WI38 (cell line): ENCODE data around the gene NBPF6.
"Not testable (repeated sequence)": the region's sequence is repeated elsewhere in the genome, so short reads cannot be mapped to it uniquely, and the experiment has no call there.

ENCODE experiments used
- H3K4me3 ChIP-seq: 2 replicates; pipeline ENCODE4 v1.5.1; 2011; ENCODE audit warnings: low read depth, mild to moderate bottlenecking, control low read depth, low read length
- CTCF ChIP-seq: IDR thresholded peaks from 2 replicates; pipeline ENCODE4 v1.5.1; 2012; ENCODE audit warnings: low read depth, mild to moderate bottlenecking, control low read depth, low read length

The NBPF6 gene

DNA sequence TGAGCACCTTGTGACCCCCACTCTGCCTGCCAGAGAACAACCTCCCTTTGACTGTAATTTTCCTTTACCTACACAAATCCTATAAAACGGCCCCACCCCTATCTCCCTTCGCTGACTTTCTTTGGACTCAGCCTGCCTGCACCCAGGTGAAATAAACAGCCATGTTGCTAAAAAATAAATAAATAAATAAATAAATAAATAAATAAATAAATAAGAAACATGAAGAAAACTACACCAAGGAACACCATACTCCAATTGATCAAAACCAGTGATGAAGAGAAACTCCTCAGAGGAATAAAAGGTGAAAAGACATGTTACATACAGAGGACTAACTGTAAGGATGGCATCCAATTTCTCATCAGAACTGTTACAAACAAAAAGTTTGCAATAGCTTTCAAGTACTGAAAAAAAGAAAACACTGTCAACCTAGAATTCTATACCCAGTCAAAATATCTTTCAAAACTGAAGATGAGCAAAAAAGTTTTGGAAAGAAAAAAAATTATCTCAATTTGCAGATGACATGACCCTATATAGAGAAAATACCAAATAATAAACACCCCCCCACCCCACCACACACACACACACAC, 28.4 kb downstream of the NBPF6 start:
- H3K4me3 ChIP-seq, result no peak overlapping the region
- TF ChIP-seq CTCF, result no peak

DNA sequence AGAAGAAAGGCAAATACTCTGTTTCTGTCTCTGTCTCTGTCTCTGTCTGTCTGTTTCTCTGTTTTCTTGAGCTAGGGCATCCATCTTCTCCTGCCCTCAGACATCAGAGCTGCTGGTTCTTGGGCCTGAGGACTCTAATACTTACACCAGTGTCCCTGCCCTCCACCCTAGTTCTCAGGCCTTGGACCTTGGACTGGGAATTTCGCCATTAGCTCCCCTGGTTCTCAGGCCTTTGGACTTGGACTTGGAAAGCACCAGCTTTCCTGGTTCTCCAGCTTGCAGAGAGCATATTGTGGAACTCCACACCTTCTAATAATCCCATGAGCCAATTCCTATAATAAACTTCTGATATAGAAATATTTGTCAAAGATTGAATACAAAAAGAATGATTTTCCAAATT, 32.6 kb downstream of the NBPF6 start:
- no peak overlapping the region for H3K4me3 ChIP-seq
- no peak for TF ChIP-seq CTCF

DNA sequence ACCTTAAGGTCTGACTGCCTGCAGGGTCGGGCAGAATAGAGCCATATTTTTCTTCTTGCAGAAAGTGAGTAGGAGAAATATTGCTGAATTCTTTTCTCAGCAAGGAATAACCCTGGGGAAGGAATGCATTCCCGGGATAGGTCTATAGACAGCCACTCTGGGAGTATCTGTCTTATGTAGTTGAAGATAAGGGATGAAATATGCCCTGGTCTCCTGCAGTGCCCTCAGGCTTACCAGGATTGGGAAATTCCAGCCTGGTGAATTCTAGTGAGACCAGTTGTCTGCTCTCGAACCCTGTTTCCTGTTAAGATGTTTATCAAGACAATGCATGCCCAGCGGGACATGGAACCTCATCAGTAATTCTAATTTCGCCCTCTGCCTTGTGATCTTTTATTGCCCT, 35.8 kb downstream of the NBPF6 start:
- not testable (repeated sequence) for H3K4me3 ChIP-seq

DNA sequence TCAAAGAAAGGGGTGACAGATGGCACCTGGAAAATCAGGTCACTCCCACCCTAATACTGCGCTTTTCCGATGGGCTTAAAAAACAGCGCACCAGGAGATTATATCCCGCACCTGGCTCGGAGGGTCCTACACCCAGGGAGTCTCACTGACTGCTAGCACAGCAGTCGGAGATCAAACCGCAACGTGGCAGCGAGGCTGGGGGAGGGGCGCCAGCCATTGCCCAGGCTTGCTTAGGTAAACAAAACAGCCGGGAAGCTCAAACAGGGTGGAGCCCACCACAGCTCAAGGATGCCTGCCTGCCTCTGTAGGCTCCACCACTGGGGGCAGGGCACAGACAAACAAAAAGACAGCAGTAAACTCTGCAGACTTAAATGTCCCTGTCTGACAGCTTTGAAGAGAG, 36.6 kb downstream of the NBPF6 start:
- not testable (repeated sequence) for H3K4me3 ChIP-seq

- not testable (repeated sequence) for H3K4me3 ChIP-seq
Measured at GRCh38 chr1:108495008-108495407, 44.9 kb downstream of the NBPF6 start.

GRCh38 chr1:108496856-108497255, 46.7 kb downstream of the NBPF6 start:
- not testable (repeated sequence) for H3K4me3 ChIP-seq

GRCh38 chr1:108502138-108502537, 52.0 kb downstream of the NBPF6 start:
- H3K4me3 ChIP-seq, result no peak overlapping the region
- TF ChIP-seq CTCF, result no peak

DNA sequence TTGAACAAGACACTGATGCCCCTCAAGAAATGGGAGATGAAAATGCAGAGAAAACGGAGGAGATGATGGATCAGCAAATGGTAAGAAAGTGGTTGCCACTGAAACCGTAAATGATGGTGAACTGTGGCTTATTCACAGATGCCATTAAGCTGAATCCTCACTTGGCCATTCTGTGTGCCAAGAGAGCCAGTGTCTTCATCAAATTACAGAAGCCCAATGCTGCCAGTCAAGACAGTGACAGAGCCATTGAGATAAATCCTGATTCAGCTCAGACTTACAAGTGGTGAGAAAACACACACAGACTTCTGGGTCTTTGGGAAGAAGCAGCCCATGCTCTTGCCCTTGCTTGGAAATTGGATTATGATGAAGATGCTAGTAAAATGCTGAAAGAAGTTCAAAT, 52.5 kb downstream of the NBPF6 start:
- H3K4me3 ChIP-seq, result no peak overlapping the region
- no peak for TF ChIP-seq CTCF

DNA sequence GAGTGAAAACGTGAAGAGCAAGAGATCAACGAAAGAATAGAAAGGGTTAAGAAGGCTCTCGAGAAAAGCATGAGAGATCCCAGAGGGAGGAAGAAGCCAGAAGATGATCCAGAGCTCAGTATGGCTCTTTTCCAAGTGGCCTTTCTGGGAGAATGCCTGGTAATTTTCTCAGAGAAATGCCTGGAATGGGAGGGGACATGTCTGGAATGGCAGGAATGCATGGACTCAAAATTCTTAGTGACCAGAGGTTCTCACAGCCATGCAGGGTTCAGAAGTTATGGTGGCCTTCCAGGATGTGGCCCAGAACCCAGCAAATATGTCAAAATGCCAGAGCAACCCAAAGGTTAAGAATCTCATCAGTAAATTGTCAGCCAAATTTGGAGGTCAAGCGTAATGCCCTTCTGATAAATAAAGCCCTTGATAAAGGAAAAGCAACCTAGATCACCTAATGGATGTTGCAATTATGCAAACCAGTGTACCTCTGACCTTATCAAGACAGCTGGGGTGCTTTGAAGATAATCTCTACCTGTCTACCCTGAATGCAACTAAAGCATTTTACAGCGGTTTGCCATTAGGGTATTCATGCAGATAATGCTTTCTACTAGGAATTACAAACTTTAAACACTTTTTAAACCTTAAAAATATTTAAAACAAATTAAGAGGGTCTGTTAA, 53.1 kb downstream of the NBPF6 start:
- no peak overlapping the region for H3K4me3 ChIP-seq
- TF ChIP-seq CTCF, result no peak
